Peyer's patch (tissue), 4 donors: Measurements from ENCODE around the gene CFAP97. TPM values are rescaled to one million over a fixed set of nuclear protein-coding genes. Genes with fewer than 3 reads are reported as not detected.

Source experiments
- DNase-seq, 3 donors: peaks; one replicate each; pipeline ENCODE4 v3.0.0-alpha.2; 2017 to 2019
- H3K27ac ChIP-seq, 4 donors: fragments of 200-600 bp; sonication (generic); one replicate each; pipeline ENCODE4 v1.5.1; 2016 to 2019
- H3K27me3 ChIP-seq, 2 donors: fragments of 200-600 bp; sonication (generic); one replicate each; pipeline ENCODE4 v1.5.1; 2019
- H3K36me3 ChIP-seq, 3 donors: fragments of 200-600 bp; sonication (generic); one replicate each; pipeline ENCODE4 v1.5.1; 2016 to 2019
- H3K4me1 ChIP-seq, 4 donors: fragments of 200-600 bp; sonication (generic); one replicate each; pipeline ENCODE4 v1.5.1; 2016 to 2019
- H3K4me3 ChIP-seq, 4 donors: fragments of 200-600 bp; sonication (generic); 1 replicate in 3 of 4; 2 replicates in 1 of 4; pipeline ENCODE4 v1.5.1; 2016 to 2019; ENCODE audit warnings: mild to moderate bottlenecking in 1 of 4
- H3K9me3 ChIP-seq, 4 donors: fragments of 200-600 bp; sonication (generic); one replicate each; pipeline ENCODE4 v1.5.1; 2016 to 2019; ENCODE audit warnings: mild to moderate bottlenecking in 1 of 4
- CTCF ChIP-seq, 6 experiments: fragments of 450-650 bp in 4 of 6; fragments of 200-600 bp in 2 of 6; sonication (generic) in 1 of 6; IDR thresholded peaks; one replicate each; pipeline ENCODE4 v1.5.1; 2017 to 2019; ENCODE audit warnings: antibody characterized with exemption in 6 of 6, mild to moderate bottlenecking in 3 of 6, moderate library complexity in 1 of 6
- POLR2A ChIP-seq, 2 donors: fragments of 450-650 bp; IDR thresholded peaks; one replicate each; pipeline ENCODE4 v1.5.1; 2017; ENCODE audit warnings: antibody characterized with exemption in 2 of 2, mild to moderate bottlenecking in 2 of 2, moderate library complexity in 2 of 2
- total RNA-seq, 4 donors: library from RNA; depleted of rRNA; stranded (reverse); fragments of >200 nt; gene quantifications; one replicate each; pipeline ENCODE4 v1.1.0, GENCODE V29; 2016

CFAP97 gene
- total RNA-seq, 4 donors from 2014 or later = 10.9 to 32.2 (median 12.7) TPM

- Histone ChIP-seq H3K27me3 (no peaks in the 10 kb centered on the region), H3K4me1 (no peaks in the 10 kb centered on the region), H3K27ac (no peak overlapping the region), H3K36me3 (peaks cover 0 to 3% (median 0%) of the 10 kb centered on the region in 3 donors), H3K4me3 (no peak overlapping the region), H3K9me3 (no peaks in the 10 kb centered on the region)
- DNase-seq = no peak
- no peak for TF ChIP-seq CTCF (IDR thresholded peaks at IDR 0.05)
- TF ChIP-seq POLR2A (IDR thresholded peaks at IDR 0.05) = no peak
Measured at GRCh38 chr4:185151296-185151695, 52.5 kb downstream of the CFAP97 start.

GRCh38 chr4:185149392-185149791 lies 54.4 kb downstream of the CFAP97 start:
- no peaks in the 10 kb centered on the region for H3K27me3 ChIP-seq
- no peak overlapping the region for H3K27ac ChIP-seq
- TF ChIP-seq POLR2A (IDR thresholded peaks at IDR 0.05) (no peak), CTCF (IDR thresholded peaks at IDR 0.05) (no peak)
- H3K9me3 ChIP-seq = no peaks in the 10 kb centered on the region
- H3K36me3 ChIP-seq = peaks cover 0 to 3% (median 0%) of the 10 kb centered on the region in 3 donors
- no peak for DNase-seq
- H3K4me3 ChIP-seq = no peak overlapping the region
- peaks cover 0 to 4% (median 0%) of the 10 kb centered on the region in 4 donors for H3K4me1 ChIP-seq

GRCh38 chr4:185145572-185145971 lies 58.2 kb downstream of the CFAP97 start:
- Histone ChIP-seq H3K27me3 (no peaks in the 10 kb centered on the region), H3K4me3 (no peak overlapping the region), H3K36me3 (no peaks in the 10 kb centered on the region), H3K9me3 (no peaks in the 10 kb centered on the region), H3K27ac (peak overlapping the region in 1 of 4 donors; percentile 36), H3K4me1 (peaks cover 0 to 9% (median 4%) of the 10 kb centered on the region in 4 donors)
- TF ChIP-seq CTCF (IDR thresholded peaks at IDR 0.05) = no peak
- TF ChIP-seq POLR2A (IDR thresholded peaks at IDR 0.05) = no peak
- DNase-seq = no peak

- Histone ChIP-seq H3K27me3 (no peaks in the 10 kb centered on the region), H3K27ac (peak overlapping the region in 1 of 4 donors; percentile 89), H3K9me3 (no peaks in the 10 kb centered on the region), H3K4me3 (no peak overlapping the region), H3K4me1 (peaks cover 0 to 9% (median 4%) of the 10 kb centered on the region in 4 donors), H3K36me3 (no peaks in the 10 kb centered on the region)
- DNase-seq = no peak
- TF ChIP-seq CTCF (IDR thresholded peaks at IDR 0.05) = no peak
- no peak for TF ChIP-seq POLR2A (IDR thresholded peaks at IDR 0.05)
Measured at GRCh38 chr4:185144601-185145240, 59.1 kb downstream of the CFAP97 start.

GRCh38 chr4:185143601-185143969 lies 60.2 kb downstream of the CFAP97 start:
- Histone ChIP-seq H3K27ac (peak overlapping the region in 3 of 4 donors; percentile 73 to 89 (median 77)), H3K27me3 (no peaks in the 10 kb centered on the region), H3K9me3 (no peaks in the 10 kb centered on the region), H3K36me3 (no peaks in the 10 kb centered on the region), H3K4me1 (peaks cover 0 to 9% (median 4%) of the 10 kb centered on the region in 4 donors), H3K4me3 (peak overlapping the region; percentile 66 to 77 (median 69))
- TF ChIP-seq CTCF (IDR thresholded peaks at IDR 0.05) = no peak
- peak in 2 of 3 donors; percentile 46 to 64 for DNase-seq
